GM23248 (cell line): ENCODE measurements around the gene TRPM1. TPM values are rescaled to one million over a fixed set of nuclear protein-coding genes. Genes with fewer than 3 reads are reported as not detected.

Experiments used
- DNase-seq: peaks from one replicate; pipeline ENCODE4 v3.0.0-alpha.2; 2015
- H2AFZ ChIP-seq: fragments of 200-600 bp; sonication (generic); 2 replicates; pipeline ENCODE4 v1.6.1; 2016; ENCODE audit warnings: antibody characterized with exemption
- H3F3A ChIP-seq: fragments of 200-600 bp; sonication (generic); 2 replicates; pipeline ENCODE4 v1.6.1; 2016; ENCODE audit warnings: mild to moderate bottlenecking, antibody characterized with exemption, mixed run types; ENCODE audit not compliant: insufficient read depth
- H3K27ac ChIP-seq: fragments of 200-600 bp; sonication (generic); 2 replicates; pipeline ENCODE4 v1.5.1; 2016; ENCODE audit warnings: mild to moderate bottlenecking
- H3K27me3 ChIP-seq: fragments of 200-600 bp; sonication (generic); replicated peaks from 2 replicates; pipeline ENCODE4 v1.6.1; 2016; ENCODE audit warnings: mild to moderate bottlenecking; ENCODE audit not compliant: insufficient read depth
- H3K36me3 ChIP-seq: fragments of 200-600 bp; sonication (generic); 2 replicates; pipeline ENCODE4 v1.6.1; 2016; ENCODE audit warnings: low read depth, mild to moderate bottlenecking
- H3K4me1 ChIP-seq: fragments of 200-600 bp; sonication (generic); 2 replicates; pipeline ENCODE4 v1.6.1; 2016; ENCODE audit warnings: mild to moderate bottlenecking; ENCODE audit not compliant: insufficient read depth
- H3K4me2 ChIP-seq: fragments of 200-600 bp; sonication (generic); one replicate; pipeline ENCODE4 v1.6.1; 2016; ENCODE audit warnings: mild to moderate bottlenecking; ENCODE audit not compliant: unreplicated experiment
- H3K4me3 ChIP-seq: fragments of 200-600 bp; sonication (generic); 2 replicates; pipeline ENCODE4 v1.5.1; 2016; ENCODE audit warnings: mild to moderate bottlenecking
- H3K79me2 ChIP-seq: fragments of 200-600 bp; sonication (generic); 2 replicates; pipeline ENCODE4 v1.6.1; 2016; ENCODE audit warnings: mild to moderate bottlenecking; ENCODE audit not compliant: insufficient read depth
- H3K9ac ChIP-seq: fragments of 200-600 bp; sonication (generic); 2 replicates; pipeline ENCODE4 v1.6.1; 2016; ENCODE audit warnings: mild to moderate bottlenecking
- H3K9me2 ChIP-seq: fragments of 200-600 bp; sonication (generic); 2 replicates; pipeline ENCODE4 v1.6.1; 2016; ENCODE audit warnings: mixed run types, mild to moderate bottlenecking, moderate library complexity; ENCODE audit not compliant: insufficient read depth
- H3K9me3 ChIP-seq: fragments of 200-600 bp; sonication (generic); one replicate; pipeline ENCODE4 v1.6.1; 2017; ENCODE audit warnings: low read depth
- H4K20me1 ChIP-seq: fragments of 200-600 bp; sonication (generic); 2 replicates; pipeline ENCODE4 v1.6.0; 2016; ENCODE audit not compliant: insufficient read depth
- EZH2 ChIP-seq: fragments of 200-600 bp; sonication (generic); IDR thresholded peaks from 2 replicates; pipeline ENCODE4 v1.6.1; 2018; ENCODE audit warnings: antibody characterized with exemption, mild to moderate bottlenecking; ENCODE audit not compliant: insufficient read depth, poor library complexity, severe bottlenecking
- EZH2phosphoT487 ChIP-seq: fragments of 200-600 bp; sonication (generic); IDR thresholded peaks from 2 replicates; pipeline ENCODE4 v1.6.1; 2018; ENCODE audit warnings: antibody characterized with exemption, moderate library complexity, mild to moderate bottlenecking, low read depth; ENCODE audit not compliant: insufficient read depth
- WGBS, 2 experiments: methylation state at CpG; one replicate each; pipeline ENCODE4 v1.1.6; 2015 to 2017; ENCODE audit warnings: low lambda C conversion rate in 2 of 2, low coverage in 1 of 2; ENCODE audit errors: missing lambda C conversion rate in 2 of 2; 5-methylcytosine and 5-hydroxymethylcytosine counted together
- in situ Hi-C: fragments of 300-500 bp; cut with MboI; formaldehyde crosslinking; loops from 2 replicates; pipeline ENCODE4 v1.15.0; 2020
- polyA plus RNA-seq: library from polyadenylated mRNA; unstranded; fragments of >200 nt; fragmentation: Nextera tagmentation; extraction: Ambion mirVana; gene quantifications from 2 replicates; pipeline ENCODE4 v1.2.1, GENCODE V29; 2016
- total RNA-seq: library from RNA; depleted of rRNA; stranded (reverse); fragments of >200 nt; shearing (Covaris generic); gene quantifications from 2 replicates; pipeline ENCODE4 v1.2.3, GENCODE V29; 2014

TRPM1 gene
- total and polyA plus RNA-seq, 2 experiments from 2014 or later: not detected

DNA sequence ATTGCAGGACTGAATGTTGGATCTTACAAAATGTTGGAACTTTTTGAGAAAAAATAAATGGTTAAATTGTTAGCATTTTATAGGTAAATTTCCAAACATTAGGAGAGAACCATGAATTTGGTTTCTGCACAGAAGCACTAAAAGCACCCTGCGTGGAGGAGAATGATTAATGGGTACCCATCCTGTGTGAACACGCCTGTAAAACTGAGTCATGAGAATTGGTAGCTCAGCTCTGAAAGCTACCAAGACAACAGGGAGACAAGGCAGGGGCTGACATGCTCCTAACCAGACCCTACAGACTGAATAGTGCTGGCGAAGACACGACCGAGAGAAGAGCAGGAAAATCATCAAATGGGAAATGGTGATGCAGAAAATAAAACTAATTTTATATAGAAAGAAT, 77.7 kb downstream of the TRPM1 start:
- peaks cover 20% of the 10 kb centered on the region for H3F3A ChIP-seq
- 88 to 91% methylated on average over 5 of the region's 5 CpGs for WGBS, 2 experiments
- no peak for TF ChIP-seq EZH2
- TF ChIP-seq EZH2phosphoT487: no peak
- peak overlapping the region; percentile 11 for H3K27ac ChIP-seq
- no peaks in the 10 kb centered on the region for H3K36me3 ChIP-seq
- no peaks in the 10 kb centered on the region for H3K9me2 ChIP-seq
- H4K20me1 ChIP-seq: no peaks in the 10 kb centered on the region
- no peak overlapping the region for H2AFZ ChIP-seq
- no peaks in the 10 kb centered on the region for H3K9me3 ChIP-seq
- in situ Hi-C loops: no loop called here
- DNase-seq: no peak
- 0 out of 2 replicates have a peak overlapping the region, but pooled peaks have one; percentile 5 for H3K4me3 ChIP-seq
- no peaks in the 10 kb centered on the region for H3K27me3 ChIP-seq
- no peak overlapping the region for H3K9ac ChIP-seq
- peaks cover 24% of the 10 kb centered on the region for H3K4me1 ChIP-seq
- no peaks in the 10 kb centered on the region for H3K79me2 ChIP-seq
- H3K4me2 ChIP-seq: peak overlapping the region; percentile 25

DNA sequence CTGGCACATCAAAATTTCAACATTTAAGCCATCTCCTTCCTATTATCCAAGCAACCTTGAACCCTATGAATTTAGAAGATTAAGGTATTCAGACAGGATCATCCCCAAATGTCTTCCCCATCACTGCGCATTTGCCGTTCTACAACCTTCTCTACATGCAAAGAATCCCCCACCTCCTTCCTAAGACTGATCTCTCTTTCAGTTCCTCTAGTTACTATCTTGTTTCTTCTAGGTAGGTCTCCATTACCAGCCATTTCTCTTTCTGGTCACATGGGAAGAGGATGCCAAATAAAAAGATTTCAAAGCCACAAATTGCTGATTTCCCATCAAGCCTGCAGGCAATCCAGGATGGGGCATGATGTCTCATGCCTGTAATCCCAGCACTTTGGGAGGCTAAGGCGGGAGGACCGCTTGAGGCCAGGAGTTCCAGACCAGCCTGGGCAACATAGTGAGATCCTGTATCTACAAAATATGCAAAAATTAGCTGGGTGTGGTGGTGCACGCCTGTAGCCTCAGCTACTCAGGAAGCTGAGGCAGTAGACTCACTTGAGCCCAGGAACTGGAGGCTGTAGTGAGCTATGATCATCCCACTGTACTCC, 80.4 kb downstream of the TRPM1 start:
- TF ChIP-seq EZH2phosphoT487 (no peak), EZH2 (no peak)
- no peaks in the 10 kb centered on the region for H3K27me3 ChIP-seq
- H3K27ac ChIP-seq: no peak overlapping the region
- no peaks in the 10 kb centered on the region for H3K9me2 ChIP-seq
- WGBS, 2 experiments: 92 to 93% methylated on average over 5 of the region's 5 CpGs
- H3K36me3 ChIP-seq: no peaks in the 10 kb centered on the region
- H3K9ac ChIP-seq: no peak overlapping the region
- no peak overlapping the region for H3K4me2 ChIP-seq
- H3F3A ChIP-seq: peaks cover 25% of the 10 kb centered on the region
- H3K4me3 ChIP-seq: no peak overlapping the region
- H4K20me1 ChIP-seq: no peaks in the 10 kb centered on the region
- H3K4me1 ChIP-seq: peaks cover 33% of the 10 kb centered on the region
- no peaks in the 10 kb centered on the region for H3K9me3 ChIP-seq
- no peaks in the 10 kb centered on the region for H3K79me2 ChIP-seq
- DNase-seq: no peak
- H2AFZ ChIP-seq: no peak overlapping the region
- in situ Hi-C loops: no loop called here

DNA sequence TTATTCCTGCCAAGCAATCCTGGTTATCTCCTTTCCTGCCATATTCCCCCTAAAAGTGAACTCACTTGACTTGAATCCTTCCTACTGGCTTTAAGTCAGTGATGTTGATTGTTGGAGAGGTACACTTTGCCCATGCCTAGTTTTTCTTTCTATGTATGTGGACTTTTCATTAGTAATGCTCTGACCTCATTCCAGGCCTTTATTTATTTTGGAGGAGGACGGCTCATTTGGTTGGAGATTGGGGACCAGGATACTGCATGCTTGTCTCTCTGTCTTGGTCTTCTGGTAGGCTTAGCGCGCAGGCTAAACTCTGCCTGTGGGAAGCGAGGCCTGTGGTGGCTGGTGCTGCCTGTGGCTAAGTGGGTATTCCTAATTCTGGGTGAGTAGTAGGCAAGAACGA, 81.0 kb downstream of the TRPM1 start:
- H3K4me1 ChIP-seq: peaks cover 37% of the 10 kb centered on the region
- H3K9me3 ChIP-seq: no peaks in the 10 kb centered on the region
- TF ChIP-seq EZH2 (no peak), EZH2phosphoT487 (no peak)
- DNase-seq: no peak
- no peak overlapping the region for H3K27ac ChIP-seq
- no peak overlapping the region for H3K4me2 ChIP-seq
- peaks cover 31% of the 10 kb centered on the region for H3F3A ChIP-seq
- WGBS, 2 experiments: 84 to 89% methylated on average over 5 of the region's 5 CpGs
- H2AFZ ChIP-seq: no peak overlapping the region
- no peaks in the 10 kb centered on the region for H3K9me2 ChIP-seq
- H3K79me2 ChIP-seq: no peaks in the 10 kb centered on the region
- no peak overlapping the region for H3K9ac ChIP-seq
- no peaks in the 10 kb centered on the region for H3K27me3 ChIP-seq
- no peaks in the 10 kb centered on the region for H3K36me3 ChIP-seq
- no peak overlapping the region for H3K4me3 ChIP-seq
- H4K20me1 ChIP-seq: no peaks in the 10 kb centered on the region
- in situ Hi-C loops: no loop called here

DNA sequence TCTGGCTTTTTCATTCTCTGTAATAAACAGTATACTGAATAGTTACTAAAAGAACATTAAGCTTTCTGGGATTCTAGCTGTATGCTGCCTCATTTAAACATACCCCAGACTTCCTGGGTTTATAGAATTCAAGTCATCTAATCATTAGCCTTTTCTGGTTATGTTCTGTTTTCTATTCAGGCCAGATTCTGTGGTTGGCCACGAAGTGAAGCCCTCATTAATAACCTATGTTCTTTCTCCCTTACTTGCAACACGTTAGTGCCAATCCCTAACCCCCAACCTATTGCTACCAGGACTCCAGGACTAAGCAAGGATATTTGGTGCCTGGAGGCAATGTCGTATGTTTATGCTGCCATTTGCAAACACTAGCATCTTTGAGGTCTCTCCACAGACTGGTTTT, 81.5 kb downstream of the TRPM1 start:
- Histone ChIP-seq H3K79me2 (no peaks in the 10 kb centered on the region), H3K27ac (no peak overlapping the region), H3K36me3 (no peaks in the 10 kb centered on the region), H3K4me3 (no peak overlapping the region), H3F3A (peaks cover 31% of the 10 kb centered on the region), H2AFZ (no peak overlapping the region), H3K4me1 (peaks cover 35% of the 10 kb centered on the region), H3K9ac (no peak overlapping the region), H3K4me2 (no peak overlapping the region), H3K9me3 (no peaks in the 10 kb centered on the region), H3K9me2 (no peaks in the 10 kb centered on the region), H3K27me3 (no peaks in the 10 kb centered on the region), H4K20me1 (no peaks in the 10 kb centered on the region)
- DNase-seq: no peak
- in situ Hi-C loops: no loop called here
- WGBS, 2 experiments: 58 to 64% methylated on average over 3 of the region's 3 CpGs
- no peak for TF ChIP-seq EZH2
- no peak for TF ChIP-seq EZH2phosphoT487

GRCh38 chr15:31017311-31017710, 84.2 kb downstream of the TRPM1 start:
- Histone ChIP-seq H3K36me3 (no peaks in the 10 kb centered on the region), H3F3A (peaks cover 11% of the 10 kb centered on the region), H3K27ac (no peak overlapping the region), H3K9ac (no peak overlapping the region), H3K79me2 (no peaks in the 10 kb centered on the region), H3K9me2 (no peaks in the 10 kb centered on the region), H3K27me3 (no peaks in the 10 kb centered on the region), H3K4me3 (no peak overlapping the region), H2AFZ (no peak overlapping the region), H3K4me1 (peaks cover 13% of the 10 kb centered on the region), H3K9me3 (no peaks in the 10 kb centered on the region), H3K4me2 (no peak overlapping the region), H4K20me1 (no peaks in the 10 kb centered on the region)
- WGBS, 2 experiments: 18 to 25% methylated on average over 1 of the region's 1 CpG
- in situ Hi-C loops: no loop called here
- no peak for TF ChIP-seq EZH2phosphoT487
- TF ChIP-seq EZH2: no peak
- no peak for DNase-seq
